SK-N-MC (cell line): ENCODE data around the gene TRIM9.

Source experiments
- EZH2 ChIP-seq: fragments of 200-600 bp; sonication (generic); IDR thresholded peaks from one replicate; pipeline ENCODE4 v1.6.1; 2017; ENCODE audit warnings: antibody characterized with exemption
- POLR2AphosphoS5 ChIP-seq: IDR thresholded peaks from 2 replicates; pipeline ENCODE4 v1.6.1; 2012; ENCODE audit warnings: mild to moderate bottlenecking, low read depth, low read length, borderline replicate concordance

DNA sequence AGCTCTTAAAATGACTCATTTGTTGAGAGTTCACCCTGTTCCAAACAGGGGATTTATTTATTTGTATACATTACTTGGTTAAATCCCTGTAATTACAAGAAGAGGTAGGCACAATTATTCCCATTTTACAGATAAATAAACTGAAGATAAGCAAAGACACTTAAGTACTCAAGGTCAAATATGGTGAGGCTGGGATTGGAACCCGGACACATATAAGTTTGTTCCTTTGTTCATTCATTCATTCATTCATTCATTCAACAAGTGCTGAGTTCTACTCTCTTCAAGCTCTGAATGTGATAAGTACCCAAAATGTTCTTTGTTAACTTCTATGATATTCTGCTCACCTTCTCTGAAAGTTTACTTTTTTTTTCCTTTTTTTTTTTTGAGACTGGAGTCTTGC is 2.4 kb upstream of the TRIM9 start:
- no peak for TF ChIP-seq EZH2
- TF ChIP-seq POLR2AphosphoS5: no peak
